GM12878 (cell line): ENCODE data around the gene KCNN1. TPM values are rescaled to one million over a fixed set of nuclear protein-coding genes. Genes with fewer than 3 reads are reported as not detected.

Source experiments
- ATAC-seq: fragments of 200-7000 bp; cut with Tn5 transposase; 3 replicates; pipeline ENCODE4 v1.9.1; 2020; ENCODE audit warnings: mild to moderate bottlenecking, moderate library complexity
- BruUV-seq: library from RNA; stranded (reverse); fragments of 400-500 nt; replicated peaks from 2 replicates; lab custom pipeline; 2021; lab: Mats Ljungman, UMichigan
- CTCF ChIA-PET: fragments of 300-600 bp; sonication (Branson Sonifier 250); formaldehyde crosslinking; extraction: SDS; loops from one replicate; lab custom pipeline; 2021; ENCODE audit warnings: inconsistent platforms; lab: Yijun Ruan, JAX
- POLR2A ChIA-PET: fragments of 350-600 bp; formaldehyde crosslinking; extraction: SDS; loops from one replicate; lab custom pipeline; 2021; ENCODE audit warnings: inconsistent platforms; lab: Charles Lee
- RAD21 ChIA-PET: fragments of 300-600 bp; sonication (Branson Sonifier 250); formaldehyde crosslinking; loops from one replicate; lab custom pipeline; 2023; ENCODE audit warnings: antibody characterized with exemption; ENCODE audit not compliant: unreplicated experiment; lab: Charles Lee
- SMC1A ChIA-PET: fragments of 300-600 bp; sonication (Branson Sonifier 250); formaldehyde crosslinking; loops from one replicate; lab custom pipeline; 2023; ENCODE audit not compliant: unreplicated experiment, uncharacterized antibody; lab: Charles Lee
- DNase-seq: peaks from one replicate; pipeline ENCODE4 v3.0.0-alpha.2; 2011; ENCODE audit warnings: low read depth, low spot score
- FAIRE-seq: peaks from 3 replicates; lab custom pipeline; 2011; peaks lifted over from hg19 to GRCh38; lab: Jason Lieb, UNC
- H2AFZ ChIP-seq: 2 replicates; pipeline ENCODE4 v1.6.0; 2011; ENCODE audit warnings: low read depth, low read length, control low read depth; ENCODE audit not compliant: control insufficient read depth
- H3K27ac ChIP-seq: 2 replicates; pipeline ENCODE4 v1.5.1; 2011; ENCODE audit warnings: control low read depth; ENCODE audit not compliant: control insufficient read depth, insufficient read depth
- H3K27me3 ChIP-seq, 2 experiments: replicated peaks in 1 of 2; 2 replicates each; pipeline versions ENCODE4 v1.6.0 to v1.6.1; 2011; ENCODE audit warnings: low read length in 1 of 2; ENCODE audit not compliant: control insufficient read depth in 2 of 2, insufficient read depth in 2 of 2
- H3K36me3 ChIP-seq, 2 experiments: 2 replicates each; pipeline ENCODE4 v1.5.1; 2011; ENCODE audit warnings: low read length in 1 of 2; ENCODE audit not compliant: control insufficient read depth in 2 of 2, insufficient read depth in 2 of 2
- H3K4me1 ChIP-seq: 2 replicates; pipeline ENCODE4 v1.6.1; 2011; ENCODE audit warnings: mild to moderate bottlenecking, low read length, moderate library complexity, mixed read lengths; ENCODE audit not compliant: control insufficient read depth, insufficient read depth
- H3K4me2 ChIP-seq: 2 replicates; pipeline ENCODE4 v1.6.0; 2011; ENCODE audit warnings: control low read depth; ENCODE audit not compliant: control insufficient read depth, insufficient read depth
- H3K4me3 ChIP-seq: fragments of 200-600 bp; sonication (generic); 2 replicates; pipeline ENCODE4 v1.5.1; 2016
- H3K79me2 ChIP-seq: 2 replicates; pipeline ENCODE4 v1.6.0; 2011; ENCODE audit warnings: low read length; ENCODE audit not compliant: control insufficient read depth, insufficient read depth
- H3K9ac ChIP-seq: 2 replicates; pipeline ENCODE4 v1.8.0; 2011; ENCODE audit warnings: low read length, control low read depth, mixed read lengths; ENCODE audit not compliant: control insufficient read depth, insufficient read depth
- H3K9me3 ChIP-seq: replicated peaks from 3 replicates; pipeline ENCODE4 v1.5.1; 2011; ENCODE audit warnings: mild to moderate bottlenecking, low read length; ENCODE audit not compliant: control insufficient read depth, insufficient read depth
- H4K20me1 ChIP-seq: 2 replicates; pipeline ENCODE4 v1.6.0; 2011; ENCODE audit not compliant: control insufficient read depth, insufficient read depth
- BCL11A ChIP-seq: IDR thresholded peaks from 2 replicates; pipeline ENCODE4 v1.6.1; 2011; ENCODE audit warnings: low read depth, low read length
- CBX3 ChIP-seq: fragments of 200-600 bp; sonication (generic); IDR thresholded peaks from 2 replicates; pipeline ENCODE4 v1.6.1; 2016; ENCODE audit warnings: low read depth, borderline replicate concordance
- GABPA ChIP-seq: IDR thresholded peaks from 2 replicates; pipeline ENCODE4 v1.6.1; 2014; ENCODE audit warnings: antibody characterized with exemption, low read depth, mild to moderate bottlenecking, inconsistent platforms
- NFXL1 ChIP-seq: fragments of 450-650 bp; IDR thresholded peaks from 2 replicates; pipeline ENCODE4 v1.6.1; 2017; ENCODE audit warnings: antibody characterized with exemption, mild to moderate bottlenecking, borderline replicate concordance
- PML ChIP-seq: IDR thresholded peaks from 2 replicates; pipeline ENCODE4 v1.6.1; 2012; ENCODE audit warnings: low read length, inconsistent platforms
- POLR2A ChIP-seq: IDR thresholded peaks from 2 replicates; pipeline ENCODE4 v1.6.1; 2011; ENCODE audit warnings: low read depth, mild to moderate bottlenecking, low read length
- POLR2AphosphoS2 ChIP-seq: IDR thresholded peaks from 2 replicates; pipeline ENCODE4 v1.6.1; 2011; ENCODE audit warnings: low read depth, mild to moderate bottlenecking, low read length, improper control_type of control experiment, moderate library complexity
- POU2F2 ChIP-seq: IDR thresholded peaks from 3 replicates; pipeline ENCODE4 v1.6.1; 2011; ENCODE audit warnings: low read depth, mild to moderate bottlenecking, low read length, borderline replicate concordance
- RELA ChIP-seq: fragments of 450-650 bp; IDR thresholded peaks from 2 replicates; pipeline ENCODE4 v1.8.0; 2014; ENCODE audit warnings: borderline replicate concordance; ENCODE audit not compliant: partially characterized antibody
- SUPT20H ChIP-seq: IDR thresholded peaks from 2 replicates; pipeline ENCODE4 v1.6.1; 2011; ENCODE audit warnings: low read depth, mild to moderate bottlenecking, low read length, moderate library complexity, borderline replicate concordance; ENCODE audit not compliant: control insufficient read depth
- SUZ12 ChIP-seq: fragments of 200-600 bp; sonication (generic); IDR thresholded peaks from one replicate; pipeline ENCODE4 v1.6.1; 2018; ENCODE audit warnings: antibody characterized with exemption, mild to moderate bottlenecking; ENCODE audit not compliant: unreplicated experiment
- WGBS: methylation state at CpG from one replicate; pipeline ENCODE4 v1.1.6; 2016; ENCODE audit warnings: low lambda C conversion rate; ENCODE audit not compliant: insufficient replicate concordance, insufficient coverage; ENCODE audit errors: missing lambda C conversion rate; 5-methylcytosine and 5-hydroxymethylcytosine counted together
- in situ Hi-C: fragments of 300-500 bp; cut with MboI; formaldehyde crosslinking; loops from 9 replicates; pipeline ENCODE4 v1.14.3; 2018; ENCODE audit warnings: mixed read lengths
- intact Hi-C: fragments of 100-400 bp; cut with micrococcal nuclease; formaldehyde crosslinking; loops from one replicate; pipeline ENCODE4 v1.14.2; 2022; ENCODE audit not compliant: unreplicated experiment
- polyA plus RNA-seq, 11 experiments: library from polyadenylated mRNA; depleted of rRNA in 4 of 11; unstranded in 6 of 11; stranded (reverse) in 5 of 11; fragments of >200 nt; fragmentation: Nextera tagmentation in 4 of 11; fragmentation: Illumina TruSeq in 1 of 11; extraction: Ambion mirVana in 4 of 11; extraction: Trizol in 1 of 11; gene quantifications; 1 replicate in 1 of 11; 2 replicates in 10 of 11; pipeline versions ENCODE4 v1.2.1 to v1.2.3, GENCODE V29; 2011 to 2016; ENCODE audit warnings: inconsistent platforms in 2 of 11, missing spikeins in 2 of 11, low read depth in 1 of 11
- total RNA-seq, 4 experiments: library from RNA; depleted of rRNA in 3 of 4; stranded (reverse); fragments of >200 nt in 3 of 4; fragmentation: Illumina TruSeq in 1 of 4; extraction: Trizol in 1 of 4; gene quantifications; 2 replicates each; pipeline versions ENCODE4 v1.2.1 to v1.2.3, GENCODE V29; 2013 to 2021
- TF ChIP-seq, protein P1 (sequence below): fragments of 450-650 bp; IDR thresholded peaks from 2 replicates; pipeline ENCODE4 v1.6.1; 2017; ENCODE audit warnings: mild to moderate bottlenecking, moderate library complexity
- TF ChIP-seq, protein P2 (sequence below): fragments of 450-650 bp; IDR thresholded peaks from 2 replicates; pipeline ENCODE4 v1.6.1; 2017; ENCODE audit warnings: mild to moderate bottlenecking

Gene KCNN1
- total and polyA plus RNA-seq, 10 of the 15 experiments (the other 5 are each of a cell fraction or from before 2014, with no cell fraction given) = 0.02 to 0.95 (median 0.16) TPM; not detected in 1

- intact Hi-C loops = no loop called here
- in situ Hi-C loops = no loop called here
- no peak overlapping the region for H3K9ac ChIP-seq
- POLR2A ChIA-PET = interaction anchor here (0.9 kb wide), 1 partner anchor 23 kb away, joined by 4 read pairs; no protein-coding TSS in a partner anchor
- H3K4me2 ChIP-seq = no peak overlapping the region
- RAD21 ChIA-PET = no interaction called here
- no peaks in the 10 kb centered on the region for H3K79me2 ChIP-seq
- no peak for ATAC-seq
- no peak for FAIRE-seq
- SMC1A ChIA-PET = no interaction called here
- no peak overlapping the region for H3K27ac ChIP-seq
- 59% methylated on average over 7 of the region's 7 CpGs for WGBS
- BruUV-seq = no TSS peak
- H3K36me3 ChIP-seq = no peaks in the 10 kb centered on the region
- TF ChIP-seq SUPT20H (no peak), POLR2AphosphoS2 (no peak), RELA (no peak), GABPA (no peak), POU2F2 (no peak), PML (no peak)
- peaks cover 0 to 2% of the 10 kb centered on the region in 2 experiments; a peak in 1 of 4 replicates for H3K27me3 ChIP-seq
- CTCF ChIA-PET = interaction anchor here (1.0 kb wide), 1 partner anchor 118 kb away, joined by 3 read pairs; the partner anchor contains the start of gene RPL18A
- no peak for DNase-seq
- H4K20me1 ChIP-seq = no peaks in the 10 kb centered on the region
- H2AFZ ChIP-seq = no peak overlapping the region
- no peak overlapping the region for H3K4me3 ChIP-seq
- peaks cover 4% of the 10 kb centered on the region for H3K4me1 ChIP-seq
- H3K9me3 ChIP-seq = no peaks in the 10 kb centered on the region
Observed at GRCh38 chr19:17977488-17977887, 10.6 kb downstream of the KCNN1 start.

DNA sequence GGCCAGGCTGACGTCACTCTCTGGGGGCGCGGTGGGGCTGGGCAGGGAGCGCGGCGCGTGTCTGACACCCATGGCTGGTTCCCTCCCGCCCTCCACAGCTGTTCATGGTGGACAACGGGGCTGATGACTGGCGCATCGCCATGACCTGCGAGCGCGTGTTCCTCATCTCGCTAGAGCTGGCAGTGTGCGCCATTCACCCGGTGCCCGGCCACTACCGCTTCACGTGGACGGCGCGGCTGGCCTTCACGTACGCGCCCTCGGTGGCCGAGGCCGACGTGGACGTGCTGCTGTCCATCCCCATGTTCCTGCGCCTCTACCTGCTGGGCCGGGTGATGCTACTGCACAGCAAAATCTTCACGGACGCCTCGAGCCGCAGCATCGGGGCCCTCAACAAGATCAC, 14.7 kb downstream of the KCNN1 start:
- ChIA-PET POLR2A (no interaction called here), RAD21 (no interaction called here), CTCF (interaction anchor here (0.6 to 1.0 kb wide), 2 partner anchors 14 to 75 kb away, joined by 3 read pairs; no protein-coding TSS in a partner anchor), SMC1A (no interaction called here)
- no peak for DNase-seq
- 81% methylated on average over 33 of the region's 38 CpGs for WGBS
- no peak overlapping the region for H2AFZ ChIP-seq
- intact Hi-C loops = no loop called here
- no peak overlapping the region for H3K9ac ChIP-seq
- BruUV-seq = no TSS peak
- FAIRE-seq = no peak
- no peak for ATAC-seq
- no peaks in the 10 kb centered on the region for H3K9me3 ChIP-seq
- no peak overlapping the region for H3K4me3 ChIP-seq
- no peak overlapping the region for H3K27ac ChIP-seq
- H3K27me3 ChIP-seq = no peaks in the 10 kb centered on the region
- H3K79me2 ChIP-seq = no peaks in the 10 kb centered on the region
- in situ Hi-C loops = no loop called here
- no peak overlapping the region for H3K4me2 ChIP-seq
- H3K4me1 ChIP-seq = peaks cover 4% of the 10 kb centered on the region
- no peaks in the 10 kb centered on the region for H3K36me3 ChIP-seq
- H4K20me1 ChIP-seq = no peaks in the 10 kb centered on the region
- TF ChIP-seq POLR2A (no peak), BCL11A (no peak), SUZ12 (no peak), CBX3 (no peak), NFXL1 (no peak), RELA (no peak)
- TF ChIP-seq, protein P1, sequence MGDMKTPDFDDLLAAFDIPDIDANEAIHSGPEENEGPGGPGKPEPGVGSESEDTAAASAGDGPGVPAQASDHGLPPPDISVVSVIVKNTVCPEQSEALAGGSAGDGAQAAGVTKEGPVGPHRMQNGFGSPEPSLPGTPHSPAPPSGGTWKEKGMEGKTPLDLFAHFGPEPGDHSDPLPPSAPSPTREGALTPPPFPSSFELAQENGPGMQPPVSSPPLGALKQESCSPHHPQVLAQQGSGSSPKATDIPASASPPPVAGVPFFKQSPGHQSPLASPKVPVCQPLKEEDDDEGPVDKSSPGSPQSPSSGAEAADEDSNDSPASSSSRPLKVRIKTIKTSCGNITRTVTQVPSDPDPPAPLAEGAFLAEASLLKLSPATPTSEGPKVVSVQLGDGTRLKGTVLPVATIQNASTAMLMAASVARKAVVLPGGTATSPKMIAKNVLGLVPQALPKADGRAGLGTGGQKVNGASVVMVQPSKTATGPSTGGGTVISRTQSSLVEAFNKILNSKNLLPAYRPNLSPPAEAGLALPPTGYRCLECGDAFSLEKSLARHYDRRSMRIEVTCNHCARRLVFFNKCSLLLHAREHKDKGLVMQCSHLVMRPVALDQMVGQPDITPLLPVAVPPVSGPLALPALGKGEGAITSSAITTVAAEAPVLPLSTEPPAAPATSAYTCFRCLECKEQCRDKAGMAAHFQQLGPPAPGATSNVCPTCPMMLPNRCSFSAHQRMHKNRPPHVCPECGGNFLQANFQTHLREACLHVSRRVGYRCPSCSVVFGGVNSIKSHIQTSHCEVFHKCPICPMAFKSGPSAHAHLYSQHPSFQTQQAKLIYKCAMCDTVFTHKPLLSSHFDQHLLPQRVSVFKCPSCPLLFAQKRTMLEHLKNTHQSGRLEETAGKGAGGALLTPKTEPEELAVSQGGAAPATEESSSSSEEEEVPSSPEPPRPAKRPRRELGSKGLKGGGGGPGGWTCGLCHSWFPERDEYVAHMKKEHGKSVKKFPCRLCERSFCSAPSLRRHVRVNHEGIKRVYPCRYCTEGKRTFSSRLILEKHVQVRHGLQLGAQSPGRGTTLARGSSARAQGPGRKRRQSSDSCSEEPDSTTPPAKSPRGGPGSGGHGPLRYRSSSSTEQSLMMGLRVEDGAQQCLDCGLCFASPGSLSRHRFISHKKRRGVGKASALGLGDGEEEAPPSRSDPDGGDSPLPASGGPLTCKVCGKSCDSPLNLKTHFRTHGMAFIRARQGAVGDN = no peak
- TF ChIP-seq, protein P2, sequence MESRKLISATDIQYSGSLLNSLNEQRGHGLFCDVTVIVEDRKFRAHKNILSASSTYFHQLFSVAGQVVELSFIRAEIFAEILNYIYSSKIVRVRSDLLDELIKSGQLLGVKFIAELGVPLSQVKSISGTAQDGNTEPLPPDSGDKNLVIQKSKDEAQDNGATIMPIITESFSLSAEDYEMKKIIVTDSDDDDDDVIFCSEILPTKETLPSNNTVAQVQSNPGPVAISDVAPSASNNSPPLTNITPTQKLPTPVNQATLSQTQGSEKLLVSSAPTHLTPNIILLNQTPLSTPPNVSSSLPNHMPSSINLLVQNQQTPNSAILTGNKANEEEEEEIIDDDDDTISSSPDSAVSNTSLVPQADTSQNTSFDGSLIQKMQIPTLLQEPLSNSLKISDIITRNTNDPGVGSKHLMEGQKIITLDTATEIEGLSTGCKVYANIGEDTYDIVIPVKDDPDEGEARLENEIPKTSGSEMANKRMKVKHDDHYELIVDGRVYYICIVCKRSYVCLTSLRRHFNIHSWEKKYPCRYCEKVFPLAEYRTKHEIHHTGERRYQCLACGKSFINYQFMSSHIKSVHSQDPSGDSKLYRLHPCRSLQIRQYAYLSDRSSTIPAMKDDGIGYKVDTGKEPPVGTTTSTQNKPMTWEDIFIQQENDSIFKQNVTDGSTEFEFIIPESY = no peak
